NCI-H1092 treated with DMSO at 0.1 percent for 48 hours (cell line): ENCODE data around the gene GPR82.
"Not testable (repeated sequence)": the region's sequence is repeated elsewhere in the genome, so short reads cannot be mapped to it uniquely, and the experiment has no call there.

ENCODE experiments used
- DNase-seq: peaks from one replicate; lab custom pipeline; 2025; lab: John Stamatoyannopoulos, UW

GPR82 gene, protein sequence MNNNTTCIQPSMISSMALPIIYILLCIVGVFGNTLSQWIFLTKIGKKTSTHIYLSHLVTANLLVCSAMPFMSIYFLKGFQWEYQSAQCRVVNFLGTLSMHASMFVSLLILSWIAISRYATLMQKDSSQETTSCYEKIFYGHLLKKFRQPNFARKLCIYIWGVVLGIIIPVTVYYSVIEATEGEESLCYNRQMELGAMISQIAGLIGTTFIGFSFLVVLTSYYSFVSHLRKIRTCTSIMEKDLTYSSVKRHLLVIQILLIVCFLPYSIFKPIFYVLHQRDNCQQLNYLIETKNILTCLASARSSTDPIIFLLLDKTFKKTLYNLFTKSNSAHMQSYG

DNA sequence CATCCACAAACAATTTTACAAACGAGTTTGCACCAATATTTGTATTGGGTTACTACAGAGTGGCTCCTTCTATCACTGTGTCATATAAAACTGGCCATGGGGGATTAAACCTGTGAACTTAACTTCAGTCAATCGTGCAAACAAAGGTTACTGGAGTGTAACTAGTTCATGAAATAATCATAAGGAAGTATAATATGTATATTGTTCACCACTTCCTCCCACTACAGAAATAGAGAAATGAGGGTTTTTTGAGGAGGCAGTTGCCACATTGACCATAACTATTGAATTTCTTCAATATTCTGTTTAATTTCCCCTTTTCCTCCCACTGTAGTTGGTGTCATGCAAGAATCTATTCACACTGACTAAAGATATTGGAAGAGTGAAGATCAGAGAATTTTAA lies at the start of gene GPR82:
TSS of gene GPR82 (plus strand) at position 356 of the 400 bp plus-strand sequence. CDS start 2,846 bp downstream, outside the sequence.
- no peak for DNase-seq

DNA sequence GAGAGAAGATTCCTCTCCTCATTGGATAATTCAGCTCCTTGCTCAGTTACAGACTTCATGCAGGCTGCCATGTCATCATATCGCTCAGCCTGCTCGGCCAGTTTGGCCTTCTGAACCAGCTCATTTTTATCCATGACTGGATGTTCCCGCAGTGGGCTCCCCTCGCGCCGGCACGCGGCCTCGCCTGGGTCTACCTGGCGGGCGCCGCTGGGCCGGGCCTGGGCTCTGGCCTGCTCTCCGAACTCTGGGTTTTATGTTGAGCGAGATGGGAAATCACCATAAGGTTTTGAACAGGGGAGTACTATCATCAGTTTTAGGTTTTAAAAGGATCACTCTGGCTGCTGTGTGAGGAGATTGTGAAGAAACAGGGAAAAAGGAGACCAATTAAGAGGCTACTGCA lies 47.6 kb upstream of the GPR82 start:
- DNase-seq: not testable (repeated sequence)

DNA sequence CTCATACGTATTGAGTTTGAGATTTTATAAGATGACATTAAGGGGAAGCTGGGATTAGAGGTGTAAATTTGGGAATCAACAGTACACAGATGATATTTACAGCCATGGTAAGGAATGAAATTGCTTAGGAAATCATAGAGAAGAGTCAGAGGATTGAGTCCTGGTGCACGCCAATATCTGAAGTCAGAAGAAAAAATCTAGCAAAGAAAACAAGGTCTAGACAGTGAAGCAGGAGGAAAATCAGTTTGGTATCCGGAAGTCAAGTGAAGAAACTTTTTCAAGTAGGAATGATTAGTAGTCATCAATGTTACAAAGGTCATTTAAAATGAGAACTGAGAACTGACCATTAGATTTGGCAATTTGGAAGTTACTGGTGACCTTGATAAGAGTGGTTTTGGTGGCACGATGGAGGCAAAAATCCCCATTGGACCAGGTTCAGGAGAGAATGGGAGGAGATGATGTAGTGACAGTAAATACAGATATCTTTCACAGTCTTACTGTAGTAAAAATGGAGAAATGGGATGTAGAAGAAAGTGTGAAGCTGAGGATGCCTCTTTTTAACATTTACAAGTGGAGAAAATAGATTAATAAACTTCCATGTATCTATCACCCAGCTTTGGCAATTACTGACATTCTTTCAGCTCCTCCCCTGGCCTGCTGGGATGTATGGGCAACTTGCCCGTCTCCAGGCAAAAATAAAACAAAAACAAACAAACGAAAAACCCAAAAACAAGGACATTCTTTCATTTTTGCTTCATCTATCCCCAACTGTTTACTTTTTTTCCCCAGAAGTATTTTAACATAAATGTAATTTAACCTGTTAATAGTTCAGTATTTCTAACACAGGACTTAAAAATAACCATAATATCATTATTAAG lies 46.6 kb upstream of the GPR82 start:
- no peak for DNase-seq

DNA sequence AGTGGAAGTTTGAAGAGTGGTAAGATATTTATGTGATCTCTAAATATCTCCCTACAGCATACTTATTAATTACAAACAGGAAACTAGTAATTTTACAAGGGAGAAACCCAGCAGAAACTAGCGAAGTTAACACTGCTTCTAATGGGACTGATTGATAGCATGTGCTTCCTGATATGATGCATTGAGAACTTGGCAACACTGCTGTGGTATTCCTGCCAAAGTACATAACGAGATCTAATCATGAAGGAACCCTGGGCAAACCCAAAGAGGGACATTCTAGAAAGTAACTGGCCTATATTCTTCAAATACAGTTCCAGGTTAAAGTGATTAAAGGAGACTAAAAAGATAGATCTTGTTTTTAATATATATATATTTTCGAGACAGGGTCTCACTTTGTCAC lies 39.8 kb upstream of the GPR82 start:
- no peak for DNase-seq

DNA sequence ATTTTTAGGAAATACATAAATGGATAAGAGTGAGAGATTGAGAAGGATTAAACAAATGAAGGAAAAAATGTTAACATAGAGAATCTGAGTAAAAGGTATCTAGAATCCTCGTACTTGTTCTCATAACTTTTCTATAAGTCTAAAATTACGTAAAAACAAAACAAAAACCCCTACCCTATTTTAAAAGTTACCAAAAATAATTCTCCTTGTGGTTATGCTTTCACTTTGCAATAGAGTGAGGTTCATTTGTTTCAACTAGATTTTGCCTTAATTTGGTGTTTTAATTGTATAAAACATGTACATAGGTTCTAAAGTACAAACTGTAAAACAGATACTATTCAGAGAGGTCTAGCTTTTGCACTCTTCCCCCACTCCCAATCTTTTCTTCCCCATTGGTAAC lies 39.0 kb upstream of the GPR82 start:
- DNase-seq: no peak

DNA sequence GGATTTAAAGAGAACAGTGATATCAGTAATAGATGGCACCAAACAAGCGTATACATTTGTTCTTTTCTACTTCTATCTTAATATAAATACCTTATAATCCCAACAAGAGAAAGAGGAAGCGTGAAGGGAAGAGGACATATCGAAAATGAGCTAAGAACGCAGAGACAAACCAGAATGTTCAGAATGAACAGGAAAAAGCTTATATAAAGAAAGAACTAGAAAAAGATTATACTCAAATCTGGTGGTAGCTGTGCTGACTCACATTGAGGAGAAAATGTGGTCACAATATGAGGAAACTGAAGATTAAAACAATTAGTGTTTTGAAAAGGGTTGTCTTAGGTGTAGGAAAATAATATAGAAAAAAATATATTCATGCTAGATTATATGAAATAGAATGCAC lies 37.2 kb upstream of the GPR82 start:
- DNase-seq: no peak

DNA sequence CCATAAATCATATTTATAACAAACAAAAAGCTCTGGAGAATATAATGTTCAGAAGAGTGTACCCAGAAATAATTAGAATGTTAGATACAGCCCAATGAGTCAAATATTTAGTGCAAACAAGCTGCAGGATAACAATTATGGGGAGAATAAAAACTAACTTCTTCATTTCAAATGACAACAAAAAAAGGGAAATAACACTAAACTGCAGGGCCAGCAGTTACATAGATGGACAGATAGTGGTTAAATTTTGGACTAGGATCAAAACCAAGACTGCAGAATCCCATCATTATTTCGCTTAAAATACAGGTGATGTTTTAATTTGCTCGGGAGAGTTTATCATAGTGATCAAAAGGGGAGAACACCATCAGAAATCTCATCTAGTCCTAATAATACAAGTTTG lies 35.8 kb upstream of the GPR82 start:
- DNase-seq: no peak

DNA sequence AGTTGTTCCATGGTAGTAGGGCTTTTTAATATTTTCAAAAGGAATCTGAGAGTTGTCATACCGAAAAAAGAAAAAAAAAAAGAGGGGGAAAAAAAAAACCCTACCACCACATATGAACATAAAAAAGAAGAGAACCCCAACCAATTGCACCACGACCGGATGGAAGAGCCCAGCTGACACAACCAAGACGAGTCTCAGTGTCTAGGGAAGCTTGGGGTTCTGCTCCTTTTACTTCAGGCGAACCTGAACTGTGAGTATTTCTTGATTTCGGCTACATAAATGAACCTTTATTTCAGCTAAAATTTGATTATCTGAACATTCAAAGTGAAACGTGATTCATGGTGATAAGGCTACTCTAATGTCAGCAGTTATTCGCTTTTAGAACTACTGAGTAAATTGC lies 35.1 kb upstream of the GPR82 start, which contains the start of gene GPR34:
TSS of gene GPR34 (plus strand) at position 139 of the 400 bp plus-strand sequence. CDS start 6,661 bp downstream, outside the sequence.
- no peak for DNase-seq

DNA sequence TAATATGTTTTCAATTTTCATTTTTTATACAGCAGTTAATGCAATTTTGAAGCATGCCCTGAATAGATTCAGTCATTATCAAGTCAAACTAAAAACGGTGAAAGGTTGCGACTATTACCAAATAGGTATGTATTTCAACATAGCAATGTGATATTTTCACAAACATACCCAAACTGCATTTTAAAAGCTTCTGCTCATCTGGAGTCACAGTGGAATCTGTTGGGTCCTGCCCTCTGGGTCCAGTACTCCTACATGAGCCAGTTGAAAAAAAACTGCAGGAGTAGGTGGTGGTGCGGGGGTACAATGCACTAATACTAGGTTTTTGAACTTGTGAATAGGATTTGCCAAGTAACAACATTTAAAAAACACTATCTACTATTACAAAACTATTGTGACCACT lies 34.3 kb upstream of the GPR82 start:
- DNase-seq: no peak

DNA sequence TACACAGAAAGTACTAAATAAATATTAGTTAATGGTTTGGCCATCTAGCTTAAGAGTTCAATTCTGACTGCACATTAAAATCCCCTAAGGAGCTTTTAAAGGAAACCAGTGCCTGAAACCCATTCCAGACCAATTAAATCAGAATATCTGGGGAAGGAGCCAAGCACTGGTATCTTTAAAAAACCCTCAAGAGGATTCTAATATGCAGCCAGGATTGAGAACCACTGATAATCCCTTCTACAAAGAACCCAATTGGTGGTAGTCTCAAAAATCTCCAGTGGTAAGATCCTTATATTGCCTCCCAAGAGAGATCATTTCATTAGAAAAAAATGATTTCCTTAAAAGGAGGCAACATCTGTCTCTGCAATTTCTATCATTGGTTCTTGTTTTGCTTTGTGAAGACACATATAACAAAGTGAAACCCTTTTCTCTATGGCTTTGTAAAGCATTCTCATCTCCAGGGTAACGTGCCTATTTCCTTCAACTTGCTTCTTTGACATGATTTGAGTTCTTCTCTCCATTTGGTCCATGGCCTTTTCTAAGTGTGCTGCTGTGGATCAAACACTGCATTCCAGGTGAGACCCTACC lies 31.7 kb upstream of the GPR82 start:
- peak; percentile 9 for DNase-seq

DNA sequence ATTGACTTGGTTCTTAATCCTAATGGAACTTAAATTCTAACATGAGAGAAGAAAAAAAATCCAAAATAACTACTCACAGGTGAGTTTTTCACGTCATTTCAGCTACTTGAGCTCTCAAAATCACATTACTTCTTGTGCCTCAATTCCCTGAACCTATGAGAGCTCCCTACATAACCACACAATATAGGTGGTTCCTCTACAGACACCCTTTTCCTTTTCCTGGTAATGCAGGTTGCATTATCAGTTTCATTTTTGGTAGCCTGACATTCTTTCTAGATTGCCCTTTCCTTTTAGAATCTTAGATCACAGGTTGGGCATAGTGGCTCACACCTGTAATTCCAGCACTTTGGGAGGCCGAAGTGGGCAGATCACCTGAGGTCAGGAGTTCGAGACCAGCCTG lies 31.0 kb upstream of the GPR82 start:
- DNase-seq: no peak

DNA sequence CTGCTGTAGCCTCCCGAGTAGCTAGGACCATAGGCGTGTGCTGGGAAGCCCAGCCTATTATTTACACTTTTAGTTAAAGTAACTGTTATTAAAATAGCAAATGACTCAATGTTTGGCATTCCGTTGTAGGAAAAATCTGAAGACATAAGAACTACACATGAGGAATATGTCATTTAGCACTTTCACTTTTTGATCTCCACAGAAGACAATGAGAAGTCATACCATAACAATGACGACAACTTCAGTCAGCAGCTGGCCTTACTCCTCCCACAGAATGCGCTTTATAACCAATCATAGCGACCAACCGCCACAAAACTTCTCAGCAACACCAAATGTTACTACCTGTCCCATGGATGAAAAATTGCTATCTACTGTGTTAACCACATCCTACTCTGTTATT lies 28.6 kb upstream of the GPR82 start:
- DNase-seq: no peak

DNA sequence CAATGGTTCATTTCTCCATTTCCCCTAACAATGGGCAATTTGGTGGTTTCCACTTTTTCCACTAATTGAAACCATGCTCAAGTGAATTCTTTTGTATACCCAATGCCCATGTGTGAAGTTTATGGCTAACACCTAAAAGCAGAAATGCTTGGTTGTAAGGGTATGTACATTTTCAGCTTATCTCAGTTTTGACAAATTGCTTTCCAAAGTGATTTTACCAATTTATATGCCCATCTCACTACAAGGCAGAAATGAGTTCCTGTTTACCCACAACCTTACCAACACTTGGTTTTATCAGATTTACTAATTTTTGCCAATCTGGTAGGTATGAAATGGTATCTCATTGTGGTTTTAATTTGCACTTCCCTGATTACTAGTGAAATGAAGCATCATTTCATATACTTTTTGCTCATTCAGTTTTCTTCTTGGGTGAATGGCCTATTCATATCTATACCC lies 20.4 kb upstream of the GPR82 start:
- DNase-seq: no peak

DNA sequence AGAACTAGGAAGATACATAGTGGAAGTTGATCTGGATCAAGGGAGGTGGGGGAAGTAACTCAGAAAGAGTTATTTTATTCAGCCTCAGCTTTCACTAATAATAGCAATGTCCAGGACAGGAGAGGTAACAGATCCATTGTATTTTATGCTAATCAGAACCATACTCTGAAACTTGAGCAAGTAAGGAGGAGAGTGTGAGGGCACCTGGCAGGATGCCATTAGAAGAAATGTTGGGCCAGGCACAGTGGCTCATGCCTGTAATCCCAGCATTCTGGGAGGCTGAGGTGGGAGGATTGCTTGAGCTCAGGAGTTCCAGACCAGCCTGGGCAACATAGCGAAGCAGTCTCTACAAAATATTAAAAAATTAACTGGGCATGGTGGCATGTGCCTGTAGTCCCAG lies 18.9 kb upstream of the GPR82 start:
- no peak for DNase-seq

DNA sequence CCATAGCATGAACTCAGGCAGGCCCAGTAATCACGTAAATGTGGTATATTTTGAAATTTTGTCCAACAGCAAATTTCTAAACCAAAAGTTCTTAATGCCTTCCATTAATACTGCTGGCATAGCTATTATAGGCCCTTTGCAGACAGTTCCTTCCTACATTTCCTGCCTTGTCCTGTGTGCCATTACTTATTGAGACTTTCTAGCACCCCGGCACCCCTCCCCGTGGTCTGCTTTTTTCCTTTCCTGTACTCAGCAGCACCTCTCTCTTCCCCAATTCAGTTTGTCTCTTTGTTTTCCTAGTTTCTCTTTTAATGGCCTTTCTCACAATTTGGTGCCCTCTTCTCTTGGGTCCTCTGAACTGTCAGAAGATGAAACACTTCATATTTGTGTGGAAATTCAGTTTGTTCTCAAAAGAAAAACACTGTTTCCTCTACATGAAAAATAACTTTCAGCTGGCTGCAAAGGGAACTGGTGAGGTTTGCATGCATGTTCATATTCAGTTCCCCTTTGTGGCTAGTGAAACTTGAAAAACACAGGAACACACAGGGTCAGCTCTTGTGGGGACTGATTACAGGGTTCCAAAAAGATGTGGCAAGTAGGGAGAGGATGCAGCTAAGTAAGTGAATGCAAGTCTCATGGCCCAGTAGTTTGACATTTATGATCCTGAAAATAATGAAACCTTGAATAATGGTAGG lies 18.2 kb upstream of the GPR82 start:
- no peak for DNase-seq

DNA sequence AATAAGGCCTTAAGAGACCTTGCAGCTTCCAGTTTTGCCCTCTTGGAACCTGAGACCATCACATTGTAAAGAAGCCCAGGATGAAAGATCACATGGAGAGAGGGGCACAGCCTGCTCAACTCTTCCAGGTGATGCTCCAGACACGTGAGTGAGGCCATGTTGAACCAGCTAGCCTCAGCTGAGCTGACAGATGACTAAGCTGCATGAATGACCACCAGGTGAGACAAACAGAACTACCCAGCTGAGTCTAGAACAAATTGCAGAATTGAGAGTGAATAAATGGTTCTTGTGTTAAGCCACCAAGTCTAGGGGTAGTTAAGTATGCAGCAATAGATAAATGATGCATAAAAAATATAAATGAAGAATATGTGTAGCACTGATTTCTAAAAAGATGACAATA lies 16.8 kb upstream of the GPR82 start:
- no peak for DNase-seq

DNA sequence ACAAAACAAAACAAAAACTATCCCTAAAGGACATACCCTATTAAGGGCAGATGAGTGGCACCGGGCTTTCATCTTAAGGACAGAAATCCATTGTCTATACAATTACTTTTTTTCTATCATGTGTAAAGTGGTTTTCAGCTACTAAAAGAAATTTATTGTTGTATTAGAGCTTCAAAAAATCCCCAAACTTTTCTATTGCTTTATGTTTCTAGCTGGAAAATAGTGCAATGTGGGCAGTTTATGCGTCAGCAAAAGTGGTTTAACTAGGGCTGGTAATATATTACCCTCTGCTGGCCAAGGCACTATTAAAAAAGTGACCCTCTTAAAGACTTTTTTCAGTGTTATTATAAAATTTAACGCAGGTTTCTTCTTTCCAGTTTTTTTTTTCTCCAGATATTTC lies 15.5 kb upstream of the GPR82 start:
- DNase-seq: no peak

DNA sequence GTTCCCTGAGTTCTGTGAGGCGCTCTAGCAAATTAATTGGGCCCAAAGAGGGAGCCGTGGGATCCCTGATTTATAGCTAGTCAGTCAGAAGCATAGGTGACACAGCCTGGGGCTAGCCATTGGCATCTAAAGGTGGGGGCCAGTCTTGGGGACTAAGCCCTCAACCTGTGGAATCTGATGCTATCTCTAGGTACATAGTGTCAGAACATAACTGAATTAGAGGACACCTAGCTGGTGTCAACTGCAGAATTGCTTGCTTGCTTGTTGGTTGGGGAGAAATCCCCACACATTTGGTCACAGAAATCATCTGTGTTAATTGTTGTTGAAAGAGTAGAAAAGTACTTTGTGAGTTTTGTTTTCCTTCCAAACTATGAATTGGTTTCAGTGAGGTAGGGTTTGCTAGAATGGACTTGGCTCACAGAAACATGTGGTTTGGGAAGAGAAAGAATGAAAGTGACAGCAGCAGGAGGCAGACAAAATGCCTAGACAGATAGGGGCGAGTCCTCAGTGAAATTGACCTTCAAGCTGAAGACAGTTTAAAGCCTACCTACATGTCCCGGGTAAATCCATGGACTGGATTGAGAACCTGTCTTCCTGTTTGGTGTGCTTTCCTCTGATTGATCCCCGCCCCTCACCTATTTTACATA lies 12.8 kb upstream of the GPR82 start:
- no peak for DNase-seq

DNA sequence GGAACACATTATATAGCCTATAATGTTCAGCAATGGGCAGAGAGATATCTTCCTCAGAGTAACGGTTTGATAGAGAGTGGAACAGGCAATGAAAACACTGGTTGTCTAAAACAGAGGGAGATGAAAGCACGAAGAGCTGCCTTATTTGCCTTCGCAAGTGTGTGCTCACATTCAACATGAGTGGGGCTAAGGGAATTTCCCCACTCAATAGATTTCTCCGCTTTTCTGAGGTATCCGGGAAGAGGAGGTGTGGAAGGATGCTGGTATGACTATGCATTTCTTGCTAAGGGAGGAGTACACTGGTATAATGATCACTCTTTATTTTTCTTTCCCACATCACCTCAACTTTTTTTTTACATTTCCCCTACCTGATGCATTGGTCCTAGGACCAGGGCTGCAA lies 7.8 kb upstream of the GPR82 start:
- no peak for DNase-seq

DNA sequence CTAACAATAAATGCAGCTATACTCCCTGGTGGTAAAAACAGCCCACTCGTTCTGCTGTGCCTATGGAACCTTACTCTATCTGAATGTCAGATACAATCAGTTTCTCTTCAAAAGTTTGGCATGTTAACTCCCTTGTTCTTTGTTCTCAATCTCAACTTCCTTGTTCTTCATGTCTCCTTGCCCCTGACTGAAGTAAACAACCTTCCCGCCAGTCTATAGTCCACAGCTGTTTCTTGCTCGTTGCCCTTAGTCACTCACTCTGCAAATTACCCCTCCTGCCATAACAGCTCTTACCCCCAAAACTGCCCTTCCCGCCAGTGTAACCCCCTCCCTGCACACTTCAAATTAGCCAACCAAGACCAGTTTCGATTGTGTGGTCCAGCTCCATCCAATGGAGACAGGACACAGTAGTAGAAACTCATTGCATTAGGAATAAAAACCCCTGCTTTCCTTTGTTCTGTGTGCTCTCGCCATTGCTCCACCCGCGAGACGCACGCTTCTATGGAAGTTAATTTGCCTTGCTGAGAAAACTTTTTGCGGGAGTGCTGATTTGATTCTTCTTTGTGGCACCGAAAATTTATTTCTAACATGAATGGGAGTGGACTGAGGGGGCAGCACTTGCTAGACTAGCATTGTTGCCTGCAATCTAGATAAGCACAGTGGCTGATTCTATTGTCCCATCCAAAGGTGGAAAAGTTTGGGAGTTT lies 7.1 kb upstream of the GPR82 start:
- no peak for DNase-seq
